ENCODE results near the gene TTC32.
"Not testable (repeated sequence)": the region's sequence is repeated elsewhere in the genome, so short reads cannot be mapped to it uniquely, and the experiment has no call there.

DNA sequence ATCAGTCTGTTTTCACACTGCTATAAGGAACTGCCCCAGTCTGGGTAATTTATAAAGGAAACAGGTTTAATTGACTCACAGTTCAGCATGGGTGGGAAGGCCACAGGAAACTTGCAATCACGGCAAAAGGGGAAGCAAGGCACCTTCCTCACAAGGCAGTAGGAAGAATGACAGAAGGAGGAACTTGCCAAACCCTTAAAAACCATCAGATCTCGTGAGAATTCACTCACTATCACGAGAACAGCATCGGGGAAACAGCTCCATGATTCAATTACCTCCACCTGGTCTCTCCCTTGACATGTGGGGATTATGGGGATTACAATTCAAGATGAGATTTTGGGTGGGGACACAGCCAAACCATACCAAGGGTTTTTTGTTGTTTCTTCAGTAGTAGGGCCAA is 9.8 kb downstream of the TTC32 start:
- TF ChIP-seq, protein P1, sequence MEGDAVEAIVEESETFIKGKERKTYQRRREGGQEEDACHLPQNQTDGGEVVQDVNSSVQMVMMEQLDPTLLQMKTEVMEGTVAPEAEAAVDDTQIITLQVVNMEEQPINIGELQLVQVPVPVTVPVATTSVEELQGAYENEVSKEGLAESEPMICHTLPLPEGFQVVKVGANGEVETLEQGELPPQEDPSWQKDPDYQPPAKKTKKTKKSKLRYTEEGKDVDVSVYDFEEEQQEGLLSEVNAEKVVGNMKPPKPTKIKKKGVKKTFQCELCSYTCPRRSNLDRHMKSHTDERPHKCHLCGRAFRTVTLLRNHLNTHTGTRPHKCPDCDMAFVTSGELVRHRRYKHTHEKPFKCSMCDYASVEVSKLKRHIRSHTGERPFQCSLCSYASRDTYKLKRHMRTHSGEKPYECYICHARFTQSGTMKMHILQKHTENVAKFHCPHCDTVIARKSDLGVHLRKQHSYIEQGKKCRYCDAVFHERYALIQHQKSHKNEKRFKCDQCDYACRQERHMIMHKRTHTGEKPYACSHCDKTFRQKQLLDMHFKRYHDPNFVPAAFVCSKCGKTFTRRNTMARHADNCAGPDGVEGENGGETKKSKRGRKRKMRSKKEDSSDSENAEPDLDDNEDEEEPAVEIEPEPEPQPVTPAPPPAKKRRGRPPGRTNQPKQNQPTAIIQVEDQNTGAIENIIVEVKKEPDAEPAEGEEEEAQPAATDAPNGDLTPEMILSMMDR (conservative IDR thresholded peaks at IDR 0.05; ENCODE audit: low read depth, low read length): not testable (repeated sequence)
- TF ChIP-seq MXI1 (IDR thresholded peaks at IDR 0.05; ENCODE audit: borderline replicate concordance, low read depth, low read length); CEBPB (IDR thresholded peaks at IDR 0.05; ENCODE audit: low read depth, low read length): not testable (repeated sequence)

Measured in IMR-90 (cell line).